OCI-LY7 (cell line): ENCODE measurements around the gene USP34. TPM values are rescaled to one million over a fixed set of nuclear protein-coding genes. Genes with fewer than 3 reads are reported as not detected.

Experiments used
- BruUV-seq: library from RNA; stranded (reverse); fragments of 400-500 nt; replicated peaks from 2 replicates; lab custom pipeline; 2021; lab: Mats Ljungman, UMichigan
- CTCF ChIA-PET: fragments of 300-600 bp; sonication (Branson Sonifier 250); formaldehyde crosslinking; loops from one replicate; lab custom pipeline; 2022; ENCODE audit warnings: antibody characterized with exemption; ENCODE audit not compliant: unreplicated experiment; lab: Charles Lee
- POLR2A ChIA-PET: fragments of 300-600 bp; sonication (Branson Sonifier 250); formaldehyde crosslinking; loops from one replicate; lab custom pipeline; 2022; ENCODE audit warnings: antibody characterized with exemption; lab: Charles Lee
- DNase-seq: peaks from one replicate; pipeline ENCODE4 v3.0.0-alpha.2; 2015; ENCODE audit warnings: low spot score
- H2AFZ ChIP-seq: fragments of 200-600 bp; sonication (generic), shearing (Covaris generic); 2 replicates; pipeline ENCODE4 v1.6.1; 2014; ENCODE audit warnings: mild to moderate bottlenecking, antibody characterized with exemption, low read length, moderate library complexity
- H3K27ac ChIP-seq: fragments of 200-600 bp; sonication (generic); 2 replicates; pipeline ENCODE4 v1.5.1; 2014; ENCODE audit warnings: mixed run types, low read depth, mild to moderate bottlenecking, moderate library complexity, low read length, inconsistent platforms; ENCODE audit not compliant: poor library complexity, severe bottlenecking
- H3K36me3 ChIP-seq: fragments of 200-600 bp; sonication (generic); 2 replicates; pipeline ENCODE4 v1.6.1; 2014; ENCODE audit warnings: mild to moderate bottlenecking, antibody characterized with exemption, low read length, moderate library complexity, mixed read lengths; ENCODE audit not compliant: insufficient read depth
- H3K4me1 ChIP-seq: fragments of 200-600 bp; sonication (generic); 2 replicates; pipeline ENCODE4 v1.5.1; 2014; ENCODE audit warnings: mild to moderate bottlenecking, low read length; ENCODE audit not compliant: insufficient read depth, poor library complexity, severe bottlenecking
- H3K4me2 ChIP-seq: fragments of 200-600 bp; sonication (generic); 2 replicates; pipeline ENCODE4 v1.6.1; 2014; ENCODE audit warnings: mild to moderate bottlenecking, low read length
- H3K4me3 ChIP-seq: fragments of 200-600 bp; sonication (generic); 2 replicates; pipeline ENCODE4 v1.5.1; 2014; ENCODE audit warnings: mild to moderate bottlenecking, low read depth, low read length; ENCODE audit not compliant: poor library complexity, severe bottlenecking
- H3K79me2 ChIP-seq: fragments of 200-600 bp; sonication (generic); 2 replicates; pipeline ENCODE4 v1.6.1; 2016; ENCODE audit warnings: low read depth, mild to moderate bottlenecking, low read length, moderate library complexity, mixed read lengths; ENCODE audit not compliant: insufficient read depth
- H3K9me2 ChIP-seq: fragments of 200-600 bp; sonication (generic); 2 replicates; pipeline ENCODE4 v1.6.1; 2016; ENCODE audit warnings: mild to moderate bottlenecking, low read length, mixed read lengths; ENCODE audit not compliant: insufficient read depth
- H3K9me3 ChIP-seq: fragments of 200-600 bp; sonication (generic); 2 replicates; pipeline ENCODE4 v1.6.1; 2014; ENCODE audit warnings: mild to moderate bottlenecking, mixed run types, low read length, mixed read lengths
- H4K20me1 ChIP-seq: fragments of 200-600 bp; sonication (generic); 2 replicates; pipeline ENCODE4 v1.6.1; 2014; ENCODE audit warnings: mild to moderate bottlenecking, antibody characterized with exemption, low read length, moderate library complexity, mixed read lengths; ENCODE audit not compliant: insufficient read depth
- CTCF ChIP-seq: fragments of 200-600 bp; sonication (generic); conservative IDR thresholded peaks from 2 replicates; pipeline ENCODE4 v1.5.1; 2014; ENCODE audit warnings: mild to moderate bottlenecking, antibody characterized with exemption, low read length, moderate library complexity, mixed read lengths
- EZH2phosphoT487 ChIP-seq: fragments of 200-600 bp; sonication (generic); IDR thresholded peaks from 2 replicates; pipeline ENCODE4 v1.6.1; 2018; ENCODE audit warnings: low read depth, borderline replicate concordance, mild to moderate bottlenecking, mixed run types, antibody characterized with exemption, low read length, moderate library complexity, mixed read lengths
- intact Hi-C: fragments of 100-400 bp; cut with micrococcal nuclease; formaldehyde crosslinking; loops from one replicate; pipeline ENCODE4 v1.10.0; 2022; ENCODE audit not compliant: unreplicated experiment
- total RNA-seq, 2 experiments: library from RNA; depleted of rRNA in 1 of 2; stranded (reverse); fragments of >200 nt in 1 of 2; shearing (Covaris generic) in 1 of 2; gene quantifications; 2 replicates each; pipeline ENCODE4 v1.2.3, GENCODE V29; 2014 to 2022

The USP34 gene
- total RNA-seq, 2 experiments from 2014 or later = 192 to 344 TPM

GRCh38 chr2:61252031-61252430, 218.9 kb downstream of the USP34 start:
- no peaks in the 10 kb centered on the region for H3K9me2 ChIP-seq
- intact Hi-C loops = no loop called here
- no peak overlapping the region for H3K4me3 ChIP-seq
- TF ChIP-seq CTCF (no peak), EZH2phosphoT487 (no peak)
- BruUV-seq = no TSS peak
- H3K4me2 ChIP-seq = no peak overlapping the region
- H3K36me3 ChIP-seq = peaks cover 97% of the 10 kb centered on the region
- no peak for DNase-seq
- H3K27ac ChIP-seq = no peak overlapping the region
- H3K9me3 ChIP-seq = no peaks in the 10 kb centered on the region
- no peaks in the 10 kb centered on the region for H4K20me1 ChIP-seq
- CTCF ChIA-PET = no interaction called here
- H2AFZ ChIP-seq = no peak overlapping the region
- H3K4me1 ChIP-seq = no peaks in the 10 kb centered on the region
- no peaks in the 10 kb centered on the region for H3K79me2 ChIP-seq
- POLR2A ChIA-PET = no interaction called here

GRCh38 chr2:61249521-61250071, 221.3 kb downstream of the USP34 start:
- ChIA-PET POLR2A (no interaction called here), CTCF (no interaction called here)
- Histone ChIP-seq H3K4me1 (no peaks in the 10 kb centered on the region), H3K4me2 (no peak overlapping the region), H3K9me2 (no peaks in the 10 kb centered on the region), H3K79me2 (no peaks in the 10 kb centered on the region), H3K4me3 (no peak overlapping the region), H2AFZ (no peak overlapping the region), H3K27ac (no peak overlapping the region), H3K36me3 (peaks cover 95% of the 10 kb centered on the region), H3K9me3 (no peaks in the 10 kb centered on the region), H4K20me1 (no peaks in the 10 kb centered on the region)
- no peak for TF ChIP-seq CTCF
- TF ChIP-seq EZH2phosphoT487 = no peak
- DNase-seq = no peak
- intact Hi-C loops = no loop called here
- no TSS peak for BruUV-seq

GRCh38 chr2:61247204-61247812, 223.6 kb downstream of the USP34 start:
- peaks cover 96% of the 10 kb centered on the region for H3K36me3 ChIP-seq
- intact Hi-C loops = no loop called here
- POLR2A ChIA-PET = interaction anchor here (0.6 to 1.2 kb wide), 3 partner anchors 11 to 199 kb away, joined by 3 to 5 read pairs (median 3); no protein-coding TSS in a partner anchor

More at GRCh38 chr2:61247204-61247812, 223.6 kb downstream of the USP34 start:
- H3K9me3 ChIP-seq = no peaks in the 10 kb centered on the region
- no peaks in the 10 kb centered on the region for H4K20me1 ChIP-seq
- H3K27ac ChIP-seq = no peak overlapping the region
- no peak overlapping the region for H3K4me2 ChIP-seq
- no peaks in the 10 kb centered on the region for H3K4me1 ChIP-seq
- no peaks in the 10 kb centered on the region for H3K9me2 ChIP-seq
- TF ChIP-seq CTCF (no peak), EZH2phosphoT487 (no peak)
- no peak for DNase-seq
- no TSS peak for BruUV-seq
- H2AFZ ChIP-seq = no peak overlapping the region
- H3K4me3 ChIP-seq = no peak overlapping the region
- no peaks in the 10 kb centered on the region for H3K79me2 ChIP-seq
- CTCF ChIA-PET = no interaction called here
